WERI-Rb-1 (cell line): Measurements from ENCODE around the gene ATG16L1.

Experiments used
- DNase-seq: peaks from one replicate; pipeline ENCODE4 v3.0.0-alpha.2; 2020
- H3K27ac ChIP-seq: fragments of 250-450 bp; sonication (Bioruptor Pico); 2 replicates; pipeline ENCODE4 v1.5.1; 2020; ENCODE audit warnings: mild to moderate bottlenecking, moderate library complexity
- H3K27me3 ChIP-seq: fragments of 250-450 bp; sonication (Bioruptor Pico); 2 replicates; pipeline ENCODE4 v1.5.1; 2021; ENCODE audit warnings: mild to moderate bottlenecking, low read depth, moderate library complexity; ENCODE audit not compliant: insufficient read depth, severe bottlenecking
- H3K36me3 ChIP-seq: fragments of 250-450 bp; sonication (Bioruptor Pico); 2 replicates; pipeline ENCODE4 v1.5.1; 2020; ENCODE audit warnings: mild to moderate bottlenecking, moderate library complexity
- H3K4me3 ChIP-seq: 2 replicates; pipeline ENCODE4 v1.5.1; 2011; ENCODE audit warnings: low read depth, mild to moderate bottlenecking, control low read depth, low read length
- H3K9me3 ChIP-seq: fragments of 250-450 bp; sonication (Bioruptor Pico); 2 replicates; pipeline ENCODE4 v1.5.1; 2021; ENCODE audit warnings: mild to moderate bottlenecking, moderate library complexity; ENCODE audit not compliant: severe bottlenecking
- TF ChIP-seq, protein P1 (sequence below): IDR thresholded peaks from 2 replicates; pipeline ENCODE4 v1.5.1; 2011; ENCODE audit warnings: low read depth, mild to moderate bottlenecking, control low read depth, inconsistent platforms, low read length

Gene ATG16L1

DNA sequence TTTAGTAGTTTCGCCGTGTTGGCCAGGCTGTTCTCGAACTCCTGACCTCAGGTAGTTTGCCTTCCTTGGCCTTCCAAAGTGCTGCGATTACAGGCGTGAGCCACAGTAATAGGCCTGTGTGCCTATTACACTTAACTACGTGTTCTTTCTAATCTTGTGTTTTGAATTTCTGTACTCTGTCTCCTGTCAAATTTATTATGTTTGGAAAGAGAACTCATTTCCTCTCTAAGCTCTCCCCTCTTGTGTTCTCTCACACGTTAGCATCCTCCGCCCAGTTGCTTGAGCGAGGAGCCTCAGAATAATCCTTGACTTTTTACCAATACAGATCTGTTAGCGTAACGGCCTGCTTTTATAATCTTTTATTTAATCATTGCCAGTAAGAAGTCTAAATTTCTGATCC is 3.7 kb downstream of the ATG16L1 start:
- no peak for DNase-seq
- H3K36me3 ChIP-seq: peaks cover 39% of the 10 kb centered on the region
- H3K9me3 ChIP-seq: no peaks in the 10 kb centered on the region
- H3K27ac ChIP-seq: no peak overlapping the region
- H3K27me3 ChIP-seq: no peaks in the 10 kb centered on the region
- H3K4me3 ChIP-seq: no peak overlapping the region
- TF ChIP-seq, protein P1, sequence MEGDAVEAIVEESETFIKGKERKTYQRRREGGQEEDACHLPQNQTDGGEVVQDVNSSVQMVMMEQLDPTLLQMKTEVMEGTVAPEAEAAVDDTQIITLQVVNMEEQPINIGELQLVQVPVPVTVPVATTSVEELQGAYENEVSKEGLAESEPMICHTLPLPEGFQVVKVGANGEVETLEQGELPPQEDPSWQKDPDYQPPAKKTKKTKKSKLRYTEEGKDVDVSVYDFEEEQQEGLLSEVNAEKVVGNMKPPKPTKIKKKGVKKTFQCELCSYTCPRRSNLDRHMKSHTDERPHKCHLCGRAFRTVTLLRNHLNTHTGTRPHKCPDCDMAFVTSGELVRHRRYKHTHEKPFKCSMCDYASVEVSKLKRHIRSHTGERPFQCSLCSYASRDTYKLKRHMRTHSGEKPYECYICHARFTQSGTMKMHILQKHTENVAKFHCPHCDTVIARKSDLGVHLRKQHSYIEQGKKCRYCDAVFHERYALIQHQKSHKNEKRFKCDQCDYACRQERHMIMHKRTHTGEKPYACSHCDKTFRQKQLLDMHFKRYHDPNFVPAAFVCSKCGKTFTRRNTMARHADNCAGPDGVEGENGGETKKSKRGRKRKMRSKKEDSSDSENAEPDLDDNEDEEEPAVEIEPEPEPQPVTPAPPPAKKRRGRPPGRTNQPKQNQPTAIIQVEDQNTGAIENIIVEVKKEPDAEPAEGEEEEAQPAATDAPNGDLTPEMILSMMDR: no peak

DNA sequence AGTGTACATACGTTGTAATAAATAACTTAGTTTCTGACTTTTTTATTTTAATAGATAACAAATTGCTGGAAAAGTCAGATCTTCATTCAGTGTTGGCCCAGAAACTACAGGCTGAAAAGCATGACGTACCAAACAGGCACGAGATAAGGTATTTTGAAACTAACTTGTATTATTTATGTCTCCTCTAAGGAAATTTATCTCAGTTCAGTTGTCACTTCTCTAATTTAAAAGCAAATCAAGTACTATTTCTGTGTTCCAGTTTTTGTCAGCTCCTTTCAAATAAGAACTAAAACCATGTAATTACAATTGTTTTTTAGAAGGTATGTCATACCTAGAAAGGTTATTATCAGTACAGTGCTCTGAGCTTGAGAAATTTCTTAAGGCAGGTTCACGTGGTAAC is 4.6 kb downstream of the ATG16L1 start:
- peaks cover 47% of the 10 kb centered on the region for H3K36me3 ChIP-seq
- DNase-seq: no peak
- no peak overlapping the region for H3K27ac ChIP-seq
- H3K9me3 ChIP-seq: no peaks in the 10 kb centered on the region
- H3K4me3 ChIP-seq: no peak overlapping the region
- TF ChIP-seq, protein P1: no peak
- H3K27me3 ChIP-seq: no peaks in the 10 kb centered on the region

DNA sequence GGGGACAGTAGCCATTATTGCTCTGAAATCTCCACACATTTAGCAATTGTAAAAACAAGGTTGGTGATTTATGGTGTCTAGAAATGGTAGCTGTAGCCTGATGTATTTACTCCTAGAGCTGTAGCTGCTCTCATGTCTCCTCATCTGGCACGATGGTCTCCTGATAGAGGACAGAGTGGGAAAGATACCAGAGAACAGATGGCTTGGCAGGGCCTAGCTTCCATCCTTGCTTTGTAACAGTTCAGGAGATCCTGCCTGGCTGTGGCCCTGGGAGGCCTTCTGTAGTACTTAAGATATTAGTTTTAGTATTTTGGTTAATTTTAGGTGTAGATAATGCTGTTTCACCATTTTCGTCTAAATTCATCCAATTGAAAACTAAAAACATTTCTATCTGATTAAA is 6.7 kb downstream of the ATG16L1 start:
- Histone ChIP-seq H3K4me3 (no peak overlapping the region), H3K27ac (no peak overlapping the region), H3K36me3 (peaks cover 63% of the 10 kb centered on the region)

DNA sequence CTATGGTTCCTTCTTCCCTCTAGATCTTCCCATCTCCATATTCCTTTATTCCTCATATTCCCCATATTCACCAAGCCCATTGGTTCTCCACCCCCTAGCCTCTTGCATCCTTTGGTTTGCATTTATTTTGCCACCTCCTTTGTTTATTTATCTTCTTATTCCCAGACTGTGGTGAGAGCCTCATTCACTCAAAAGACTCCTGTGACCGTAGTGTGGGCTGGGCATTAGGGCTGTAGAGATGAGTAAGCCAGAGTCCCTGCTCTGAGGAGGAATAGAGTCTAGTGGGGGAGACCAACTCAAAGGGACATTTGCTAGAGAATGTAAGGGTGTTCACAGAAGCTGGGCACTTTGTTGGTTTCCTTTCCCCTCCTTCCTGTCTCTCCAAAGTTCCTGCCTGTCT is 8.3 kb downstream of the ATG16L1 start:
- DNase-seq: no peak
- TF ChIP-seq, protein P1: no peak
- Histone ChIP-seq H3K27me3 (no peaks in the 10 kb centered on the region), H3K27ac (no peak overlapping the region), H3K4me3 (no peak overlapping the region), H3K9me3 (no peaks in the 10 kb centered on the region), H3K36me3 (peaks cover 63% of the 10 kb centered on the region)

More for the DNA sequence above, 6.7 kb downstream of the ATG16L1 start:
- TF ChIP-seq, protein P1: no peak
- no peaks in the 10 kb centered on the region for H3K9me3 ChIP-seq
- DNase-seq: no peak
- H3K27me3 ChIP-seq: no peaks in the 10 kb centered on the region

DNA sequence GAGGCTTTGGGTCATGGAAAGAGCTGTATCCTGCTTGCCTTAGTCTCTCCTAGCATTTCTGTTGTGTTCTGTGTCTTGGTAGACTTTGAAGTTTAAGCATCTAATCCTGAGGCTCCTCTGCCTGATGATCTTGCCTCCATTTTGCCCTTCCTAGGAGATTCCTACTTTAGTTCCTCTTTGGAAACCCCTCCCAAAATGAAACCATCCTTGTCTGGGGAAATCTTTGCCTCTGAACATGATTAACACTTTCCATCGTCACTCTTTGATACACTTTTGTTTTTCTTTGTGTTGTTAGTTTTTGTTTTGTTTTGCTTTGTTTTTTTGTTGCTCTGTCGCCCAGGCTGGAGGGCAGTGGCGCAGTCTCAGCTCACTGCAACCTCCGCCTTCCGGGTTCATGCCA is 9.2 kb downstream of the ATG16L1 start:
- peaks cover 64% of the 10 kb centered on the region for H3K36me3 ChIP-seq
- H3K4me3 ChIP-seq: no peak overlapping the region
- no peaks in the 10 kb centered on the region for H3K27me3 ChIP-seq

More for the DNA sequence above, 9.2 kb downstream of the ATG16L1 start:
- H3K27ac ChIP-seq: no peak overlapping the region
- no peaks in the 10 kb centered on the region for H3K9me3 ChIP-seq
- DNase-seq: no peak
- TF ChIP-seq, protein P1: no peak
